ENCODE data around the gene AMPD2. TPM values are rescaled to one million over a fixed set of nuclear protein-coding genes. Genes with fewer than 3 reads are reported as not detected.
"Not testable (repeated sequence)": the region's sequence is repeated elsewhere in the genome, so short reads cannot be mapped to it uniquely, and the experiment has no call there.

AMPD2 gene
- total RNA-seq, 1 donor from 2014 or later: 134 TPM

- Mint-ChIP-seq H3K36me3 (peaks cover 23% of the 10 kb centered on the region), H3K4me3 (no peak overlapping the region), H3K4me1 (peaks cover 15% of the 10 kb centered on the region), H3K9me3 (no peaks in the 10 kb centered on the region), H3K27ac (no peak overlapping the region), H3K27me3 (ENCODE audit: low read depth) (no peaks in the 10 kb centered on the region)
- TF ChIP-seq, protein P1, sequence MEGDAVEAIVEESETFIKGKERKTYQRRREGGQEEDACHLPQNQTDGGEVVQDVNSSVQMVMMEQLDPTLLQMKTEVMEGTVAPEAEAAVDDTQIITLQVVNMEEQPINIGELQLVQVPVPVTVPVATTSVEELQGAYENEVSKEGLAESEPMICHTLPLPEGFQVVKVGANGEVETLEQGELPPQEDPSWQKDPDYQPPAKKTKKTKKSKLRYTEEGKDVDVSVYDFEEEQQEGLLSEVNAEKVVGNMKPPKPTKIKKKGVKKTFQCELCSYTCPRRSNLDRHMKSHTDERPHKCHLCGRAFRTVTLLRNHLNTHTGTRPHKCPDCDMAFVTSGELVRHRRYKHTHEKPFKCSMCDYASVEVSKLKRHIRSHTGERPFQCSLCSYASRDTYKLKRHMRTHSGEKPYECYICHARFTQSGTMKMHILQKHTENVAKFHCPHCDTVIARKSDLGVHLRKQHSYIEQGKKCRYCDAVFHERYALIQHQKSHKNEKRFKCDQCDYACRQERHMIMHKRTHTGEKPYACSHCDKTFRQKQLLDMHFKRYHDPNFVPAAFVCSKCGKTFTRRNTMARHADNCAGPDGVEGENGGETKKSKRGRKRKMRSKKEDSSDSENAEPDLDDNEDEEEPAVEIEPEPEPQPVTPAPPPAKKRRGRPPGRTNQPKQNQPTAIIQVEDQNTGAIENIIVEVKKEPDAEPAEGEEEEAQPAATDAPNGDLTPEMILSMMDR (IDR thresholded peaks at IDR 0.05; ENCODE audit: unreplicated experiment): no peak
- DNase-seq (ENCODE audit: low spot score in 2 of 2, unreplicated experiment in 2 of 2): no peak
These were observed 51.4 kb downstream of the AMPD2 start for GRCh38 chr1:109671067-109671466.

- peaks cover 23% of the 10 kb centered on the region for H3K36me3 Mint-ChIP-seq
- not testable (repeated sequence) for H3K4me1 Mint-ChIP-seq; H3K27ac Mint-ChIP-seq; DNase-seq (ENCODE audit: low spot score in 2 of 2, unreplicated experiment in 2 of 2); H3K9me3 Mint-ChIP-seq; H3K4me3 Mint-ChIP-seq; H3K27me3 Mint-ChIP-seq (ENCODE audit: low read depth)
These were observed 54.2 kb downstream of the AMPD2 start for GRCh38 chr1:109673861-109674260.

DNA sequence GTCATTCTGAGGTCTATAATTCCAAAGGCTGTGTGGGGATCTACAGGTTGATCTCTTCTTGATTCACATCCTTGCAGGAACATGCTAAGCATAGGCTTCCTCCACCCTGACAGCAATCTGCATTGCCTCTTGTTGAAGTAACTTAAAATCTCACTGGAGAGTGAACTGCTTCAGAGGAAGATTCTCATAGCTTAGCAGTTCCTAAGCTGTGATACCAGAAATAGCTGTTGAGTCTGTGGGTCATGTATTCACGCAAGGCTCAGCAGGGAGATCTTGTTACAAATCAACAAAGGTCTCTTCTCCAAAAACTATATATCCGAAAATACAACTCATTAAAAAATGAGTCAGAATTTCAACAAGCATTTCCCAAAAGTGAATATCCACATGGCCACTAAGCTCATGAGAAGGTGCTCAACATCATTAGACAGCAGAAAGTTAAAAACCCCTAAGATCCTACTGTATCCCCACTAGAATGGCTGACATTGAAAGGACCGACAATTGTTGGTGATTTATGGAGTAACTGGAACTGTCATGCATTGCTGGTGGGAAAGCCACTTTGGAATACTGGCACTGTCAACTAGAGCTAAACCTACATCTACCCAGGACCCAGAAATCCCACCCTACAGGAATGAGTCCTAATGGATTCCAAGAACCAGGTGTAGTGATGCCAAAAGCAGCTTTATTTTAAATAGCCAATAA is 57.2 kb downstream of the AMPD2 start:
- not testable (repeated sequence) for H3K9me3 Mint-ChIP-seq; H3K27me3 Mint-ChIP-seq (ENCODE audit: low read depth); H3K27ac Mint-ChIP-seq; H3K36me3 Mint-ChIP-seq; H3K4me3 Mint-ChIP-seq; DNase-seq (ENCODE audit: low spot score in 2 of 2, unreplicated experiment in 2 of 2); H3K4me1 Mint-ChIP-seq

GRCh38 chr1:109677459-109677858 is 57.8 kb downstream of the AMPD2 start:
- H3K36me3 Mint-ChIP-seq: peaks cover 8% of the 10 kb centered on the region
- TF ChIP-seq, protein P1 (IDR thresholded peaks at IDR 0.05; ENCODE audit: unreplicated experiment): no peak
- no peaks in the 10 kb centered on the region for H3K9me3 Mint-ChIP-seq
- DNase-seq (ENCODE audit: low spot score in 2 of 2, unreplicated experiment in 2 of 2): no peak
- H3K4me3 Mint-ChIP-seq: no peak overlapping the region
- no peaks in the 10 kb centered on the region for H3K27me3 Mint-ChIP-seq (ENCODE audit: low read depth)
- H3K27ac Mint-ChIP-seq: no peak overlapping the region
- H3K4me1 Mint-ChIP-seq: no peaks in the 10 kb centered on the region

GRCh38 chr1:109678637-109679036 is 59.0 kb downstream of the AMPD2 start:
- not testable (repeated sequence) for H3K4me1 Mint-ChIP-seq

More at GRCh38 chr1:109678637-109679036, 59.0 kb downstream of the AMPD2 start:
- not testable (repeated sequence) for H3K27me3 Mint-ChIP-seq (ENCODE audit: low read depth); H3K9me3 Mint-ChIP-seq; H3K4me3 Mint-ChIP-seq; H3K36me3 Mint-ChIP-seq; H3K27ac Mint-ChIP-seq; DNase-seq (ENCODE audit: low spot score in 2 of 2, unreplicated experiment in 2 of 2)

Other genes with a start within 250 kb of the AMPD2 start
- 39.1 to 45.5 TPM (median 40.6 TPM) in 3 replicates for gene SORT1, start 221.9 kb upstream of the AMPD2 start, total RNA-seq
- gene PSMA5, start 193.4 kb upstream of the AMPD2 start, total RNA-seq: 67.2 to 70.9 TPM (median 69.7 TPM) in 3 replicates
- 0.11 to 0.22 TPM (median 0.14 TPM) in 3 replicates for gene SYPL2, start 153.3 kb upstream of the AMPD2 start, total RNA-seq
- gene ATXN7L2, start 135.9 kb upstream of the AMPD2 start, total RNA-seq: 13.8 to 14.9 TPM (median 13.8 TPM) in 3 replicates
- gene CYB561D1, start 125.7 kb upstream of the AMPD2 start, total RNA-seq: 9.5 to 11.7 TPM (median 10.6 TPM) in 3 replicates
- 5.0 to 5.4 TPM (median 5.1 TPM) in 3 replicates for gene AMIGO1, start 110.1 kb upstream of the AMPD2 start, total RNA-seq
- gene GPR61, start 80.0 kb upstream of the AMPD2 start, total RNA-seq: not detected in 3 replicates
- 7.8 to 8.2 TPM (median 8.2 TPM) in 3 replicates for gene GNAI3, start 71.2 kb upstream of the AMPD2 start, total RNA-seq
- 0.36 TPM in 1 of 3 replicates, not detected in the others for gene GNAT2, start 221 bp upstream of the AMPD2 start, total RNA-seq
- gene GSTM4, start 36.3 kb downstream of the AMPD2 start, total RNA-seq: 23.4 to 24.9 TPM (median 23.7 TPM) in 3 replicates
- gene GSTM2, start 48.2 kb downstream of the AMPD2 start, total RNA-seq: 169 to 186 TPM (median 177 TPM) in 3 replicates
- 48.8 to 54.2 TPM (median 52.3 TPM) in 3 replicates for gene GSTM1, start 68.0 kb downstream of the AMPD2 start, total RNA-seq
- gene GSTM5, start 92.4 kb downstream of the AMPD2 start, total RNA-seq: 0.24 to 0.29 TPM (median 0.25 TPM) in 3 replicates
- 49.7 to 57.9 TPM (median 55.2 TPM) in 3 replicates for gene GSTM3, start 121.2 kb downstream of the AMPD2 start, total RNA-seq
- gene EPS8L3, start 144.1 kb downstream of the AMPD2 start, total RNA-seq: 0.13 to 0.34 TPM in 2 of 3 replicates, not detected in the other

All from mesothelial cell of epicardium (in vitro differentiated cells).